GM18909 (cell line): ENCODE data around the gene OLIG1.

Experiments used
- ATAC-seq: cut with Tn5 transposase; IDR thresholded peaks from one replicate; pipeline ENCODE4 v1.9.1; 2021; ENCODE audit warnings: mild to moderate bottlenecking; ENCODE audit not compliant: unreplicated experiment, poor library complexity

Gene OLIG1

DNA sequence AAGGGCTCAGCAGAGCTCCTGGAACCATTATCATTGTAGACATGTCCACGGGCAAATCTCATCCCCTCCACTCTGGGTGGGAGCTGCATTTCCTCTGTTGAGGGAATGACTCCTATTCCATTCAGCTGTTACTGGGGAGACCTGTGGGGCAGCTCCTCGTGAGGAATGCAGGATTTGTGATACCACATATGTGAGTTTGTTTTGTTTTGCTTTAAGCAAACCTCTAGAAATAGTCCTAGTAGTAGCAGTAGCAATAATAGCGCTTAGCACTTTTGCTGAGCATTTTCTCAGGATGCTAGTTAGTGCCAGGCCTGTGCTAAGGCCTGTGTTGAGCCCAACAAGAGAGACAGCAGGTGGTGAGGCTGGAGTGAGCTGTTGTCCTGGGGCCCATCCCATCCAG, 10.8 kb downstream of the OLIG1 start:
- no peak for ATAC-seq

DNA sequence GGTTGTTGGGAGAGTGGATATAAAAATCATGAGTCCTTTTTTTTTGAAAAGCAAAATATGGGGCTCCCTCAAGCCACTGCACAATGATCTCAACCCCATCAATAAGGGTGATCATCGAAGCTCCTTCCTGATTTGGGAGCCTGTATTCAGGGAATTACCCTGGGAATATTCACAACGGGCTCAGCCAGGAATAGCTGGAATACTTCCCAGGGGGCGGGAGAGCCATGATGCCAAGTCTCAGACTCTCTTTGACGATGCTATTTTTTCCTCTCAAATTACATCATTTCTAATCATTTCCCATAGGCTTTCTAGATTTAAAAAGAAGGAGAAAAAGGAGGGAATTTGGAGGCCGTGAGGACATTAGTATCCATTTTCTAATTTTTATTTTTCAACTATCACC, 18.4 kb downstream of the OLIG1 start:
- ATAC-seq: no peak

DNA sequence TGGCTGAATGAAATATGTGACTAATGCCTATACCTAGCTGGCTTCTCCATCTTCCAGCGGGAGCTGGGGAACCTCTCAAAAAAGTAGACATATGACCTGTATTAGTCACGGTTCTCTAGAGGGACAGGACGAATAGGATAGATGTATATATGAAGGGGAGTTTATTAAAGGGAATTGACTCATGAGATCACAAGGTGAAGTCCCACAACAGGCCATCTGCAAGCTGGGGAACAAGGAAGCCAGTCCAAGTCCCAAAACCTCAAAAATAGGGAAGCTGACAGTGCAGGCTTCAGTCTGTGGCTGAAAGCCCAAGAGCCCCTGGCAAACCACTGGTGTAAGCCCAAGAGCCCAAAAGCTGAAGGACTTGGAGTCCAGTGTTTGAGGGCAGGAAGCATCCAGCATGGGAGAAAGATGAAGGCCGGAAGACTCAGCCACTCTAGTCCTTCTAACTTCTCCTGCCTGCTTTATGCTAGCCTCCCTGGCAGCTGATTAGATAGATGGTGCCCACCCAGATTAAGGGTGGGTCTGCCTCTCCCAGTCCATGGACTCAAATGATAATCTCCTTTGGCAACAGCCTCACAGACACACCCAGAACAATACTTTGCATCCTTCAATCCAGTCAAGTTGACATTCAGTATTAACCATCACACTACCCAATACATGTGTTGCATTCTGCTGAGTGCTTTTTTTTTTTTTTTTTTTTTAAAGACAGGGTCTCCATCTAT, 19.6 kb downstream of the OLIG1 start:
- ATAC-seq: no peak

DNA sequence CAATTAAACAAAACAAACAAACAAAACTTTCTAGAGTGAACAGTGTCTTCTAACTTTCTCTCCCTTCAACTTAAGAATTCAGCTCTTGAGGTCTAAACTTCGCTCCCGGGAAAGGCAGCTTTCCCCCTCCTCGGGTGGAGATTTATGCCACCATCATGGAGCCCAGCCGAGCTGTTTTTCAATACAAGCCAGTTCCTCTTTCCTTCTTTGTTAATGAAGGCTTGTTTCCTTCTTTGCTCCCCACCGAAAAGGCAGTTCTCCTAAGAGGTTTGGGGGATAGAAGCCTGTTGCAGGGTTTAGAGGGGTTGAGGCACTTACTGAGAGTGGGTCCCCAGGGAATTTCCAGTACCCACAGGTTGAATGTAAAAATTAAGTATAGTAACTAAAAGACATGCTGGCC, 26.5 kb downstream of the OLIG1 start:
- no peak for ATAC-seq

DNA sequence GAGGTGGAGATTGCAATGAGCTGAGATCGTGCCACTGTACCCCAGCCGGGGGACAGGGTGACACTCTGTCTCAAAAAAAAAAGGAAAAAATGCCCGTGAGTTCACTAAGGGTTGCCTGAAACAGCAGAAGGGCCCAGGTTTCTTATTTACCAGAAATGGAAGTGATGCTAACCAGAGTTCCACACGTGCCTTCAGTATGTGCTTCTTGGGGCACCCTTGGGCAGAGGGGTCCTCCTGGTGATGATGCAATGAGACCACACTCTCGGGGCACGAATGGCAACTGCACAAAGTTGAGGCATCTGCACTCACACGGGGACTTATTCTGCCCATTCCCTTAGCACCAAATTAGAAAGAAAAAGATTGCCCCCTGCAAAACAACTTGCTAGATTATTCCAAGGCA, 29.2 kb downstream of the OLIG1 start:
- ATAC-seq: no peak

DNA sequence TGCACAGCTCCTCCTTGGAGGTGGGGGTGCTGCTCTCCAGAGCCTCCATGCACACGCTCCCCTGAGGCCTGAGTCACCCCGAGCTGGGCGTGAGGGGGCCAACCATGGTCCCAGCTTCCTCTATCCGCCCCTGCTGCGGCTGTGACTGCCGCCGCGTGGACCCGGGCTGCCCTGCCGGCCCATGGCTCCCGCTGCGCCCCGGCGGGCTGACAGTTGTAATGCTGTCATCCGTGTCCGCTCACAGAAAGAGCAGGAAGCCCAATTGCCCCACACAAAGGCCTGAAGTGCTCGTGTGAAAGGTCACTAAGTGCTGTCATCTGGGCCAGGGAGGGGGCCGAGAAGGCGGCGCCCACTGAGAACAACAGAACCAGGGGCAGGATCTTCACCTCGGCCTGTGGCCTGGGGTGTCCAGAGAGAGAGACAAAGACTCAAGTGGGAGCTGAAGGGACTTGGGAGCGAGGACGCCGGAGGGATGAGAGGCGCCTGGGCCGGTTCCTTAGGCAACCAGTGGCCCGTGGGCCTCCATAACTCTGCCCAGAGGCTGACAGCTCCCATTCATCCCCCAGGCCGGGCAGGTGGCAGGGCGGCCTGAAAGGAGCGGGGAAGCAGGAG, 31.5 kb downstream of the OLIG1 start:
- no peak for ATAC-seq

DNA sequence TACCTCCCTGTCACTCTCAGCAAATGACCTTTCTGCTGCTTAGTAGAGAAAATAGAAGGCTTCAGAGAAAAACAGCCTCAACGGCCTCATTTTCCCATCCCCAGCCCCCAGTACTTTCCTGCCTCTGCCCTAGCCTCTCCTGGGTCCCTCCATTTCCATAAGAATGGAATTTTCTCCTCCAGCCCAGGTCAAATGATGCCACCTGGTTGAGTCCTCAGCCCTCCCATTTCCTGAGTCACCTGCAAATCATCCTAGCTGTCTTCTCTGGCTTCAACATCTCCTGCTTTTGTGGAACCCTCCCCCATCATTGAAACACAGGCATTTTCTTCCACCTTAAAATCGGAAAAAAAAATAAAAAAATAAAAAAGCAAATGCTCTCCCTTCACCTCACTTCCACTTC, 35.1 kb downstream of the OLIG1 start:
- no peak for ATAC-seq

DNA sequence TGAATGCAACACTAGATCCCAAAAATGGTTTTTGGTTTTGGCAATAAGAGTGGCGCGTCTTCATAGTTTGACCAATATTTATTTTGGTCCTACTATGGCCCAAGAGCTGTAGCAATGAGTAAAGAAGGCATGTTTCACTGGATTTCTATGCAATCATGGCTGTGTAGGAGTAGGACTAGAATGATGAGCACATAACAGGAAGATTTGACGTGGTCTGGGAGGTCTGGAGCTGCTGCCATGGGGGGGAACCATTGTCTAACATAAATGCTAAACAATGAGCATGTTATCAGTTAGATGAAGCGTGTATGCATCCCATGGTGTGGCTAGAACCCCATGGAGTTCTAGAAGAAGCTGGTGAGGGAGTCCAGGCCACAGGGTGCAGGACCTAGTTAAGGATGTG, 38.3 kb downstream of the OLIG1 start:
- ATAC-seq: no peak

DNA sequence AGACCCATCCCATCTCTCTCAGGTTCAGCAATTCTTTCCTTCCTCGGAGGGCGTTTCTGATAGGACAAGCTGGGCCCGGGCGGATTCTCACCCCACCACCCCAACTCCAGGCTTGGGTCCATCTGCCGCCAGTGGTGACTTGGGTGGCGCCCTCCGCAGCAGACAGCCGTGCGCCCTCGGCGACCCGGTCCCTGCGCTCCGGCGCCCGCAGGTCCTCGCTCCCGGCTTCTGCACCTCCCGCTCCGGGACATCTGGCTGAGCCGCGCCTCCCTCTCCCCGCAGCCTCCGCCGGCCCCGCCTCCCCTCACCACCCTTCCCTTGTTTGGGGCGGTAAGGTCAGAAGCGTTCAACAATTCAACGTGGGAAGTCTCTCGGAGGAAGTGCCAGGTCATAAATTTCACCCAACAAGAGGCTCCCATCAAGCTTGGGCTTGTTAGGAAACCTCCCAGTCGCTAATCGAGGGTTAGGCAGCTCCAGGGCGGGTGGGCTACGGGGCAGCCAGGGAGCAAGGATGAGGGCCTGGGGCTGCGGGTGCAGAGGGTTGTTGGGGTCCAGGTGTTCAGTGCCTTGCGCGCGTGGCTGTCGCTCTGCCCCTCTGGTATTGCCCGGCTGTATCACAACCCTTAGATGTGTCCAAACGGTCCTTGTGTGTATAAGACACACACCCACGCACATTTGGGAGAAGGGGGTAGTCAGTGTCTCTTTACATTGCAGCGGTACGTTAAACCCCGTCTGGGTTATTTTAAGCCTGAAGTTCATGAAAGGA, 39.8 kb downstream of the OLIG1 start:
- no peak for ATAC-seq

DNA sequence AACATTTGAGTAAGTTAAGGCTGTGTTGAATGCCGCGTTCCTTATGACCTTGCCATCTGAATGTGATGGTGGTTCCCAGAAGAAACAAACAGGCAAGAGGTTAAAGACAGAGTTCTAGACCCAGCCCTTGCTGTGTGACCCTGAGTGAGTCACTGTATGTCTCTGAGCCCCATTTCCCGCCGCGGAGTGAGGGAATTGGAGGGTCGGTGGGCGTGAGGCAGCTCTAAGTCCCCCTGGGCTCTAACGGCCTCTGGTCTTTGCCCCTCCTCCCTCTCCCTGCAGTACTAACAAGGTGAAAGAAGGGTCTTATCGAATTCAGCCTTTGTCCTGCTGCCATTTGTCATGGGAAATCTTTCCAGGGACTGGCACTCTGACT, 40.4 kb downstream of the OLIG1 start:
- no peak for ATAC-seq

DNA sequence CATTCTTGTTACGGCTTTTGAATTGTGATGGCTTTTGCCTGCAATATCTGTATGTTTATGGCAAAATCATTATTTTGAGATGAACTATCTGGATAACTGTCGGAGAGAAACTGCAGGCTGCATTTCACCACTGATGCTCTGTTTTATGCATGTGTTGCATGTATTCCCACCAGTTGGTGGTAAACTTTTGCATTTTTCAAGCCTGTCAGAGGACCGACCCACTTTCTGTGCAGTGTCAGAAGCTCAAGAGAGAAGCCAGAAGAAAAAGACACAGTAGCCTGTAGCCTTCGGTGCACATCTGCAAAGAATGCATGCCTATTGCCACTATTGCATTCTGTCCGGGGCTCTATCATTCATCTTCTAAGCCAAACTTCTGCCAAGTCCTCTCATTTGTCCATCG, 41.6 kb downstream of the OLIG1 start:
- ATAC-seq: no peak

DNA sequence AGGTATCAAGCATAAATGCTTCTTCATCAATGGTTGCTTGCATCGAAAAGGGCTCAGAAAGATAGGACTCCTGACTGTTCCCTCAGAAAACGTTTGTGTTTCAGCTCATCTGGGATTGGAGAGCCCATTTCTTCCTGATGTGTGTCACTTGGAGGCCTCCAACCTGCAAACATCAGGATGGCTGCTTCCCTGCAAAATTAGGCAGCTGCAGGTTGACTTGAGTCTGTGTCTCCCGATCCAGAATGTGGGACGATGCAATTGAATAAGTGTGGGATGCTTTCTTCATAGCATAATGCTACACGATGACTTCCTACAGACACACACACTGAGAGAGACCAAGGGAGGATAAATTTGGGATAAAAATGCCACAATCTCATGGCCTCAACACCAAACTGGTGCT, 42.2 kb downstream of the OLIG1 start:
- ATAC-seq: no peak

DNA sequence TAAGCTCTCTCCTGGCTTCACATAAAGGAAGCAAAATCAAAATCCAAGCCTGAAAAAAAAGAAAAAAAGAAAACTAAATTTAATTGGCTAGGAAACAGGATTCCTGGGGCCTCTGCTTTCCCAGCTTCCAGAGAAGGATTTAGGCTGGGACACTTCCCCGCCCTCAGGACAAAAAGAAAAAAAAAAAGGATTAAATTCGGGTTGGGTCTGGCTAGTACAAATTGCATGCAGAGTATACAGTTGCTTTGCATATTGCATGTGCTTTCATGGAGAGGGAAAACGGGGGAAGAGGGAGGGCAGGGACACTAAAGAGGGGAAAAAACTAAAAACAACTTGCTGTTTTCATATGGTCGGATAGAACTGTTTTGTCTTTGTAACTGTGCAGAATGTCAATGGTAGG, 42.7 kb downstream of the OLIG1 start:
- no peak for ATAC-seq

DNA sequence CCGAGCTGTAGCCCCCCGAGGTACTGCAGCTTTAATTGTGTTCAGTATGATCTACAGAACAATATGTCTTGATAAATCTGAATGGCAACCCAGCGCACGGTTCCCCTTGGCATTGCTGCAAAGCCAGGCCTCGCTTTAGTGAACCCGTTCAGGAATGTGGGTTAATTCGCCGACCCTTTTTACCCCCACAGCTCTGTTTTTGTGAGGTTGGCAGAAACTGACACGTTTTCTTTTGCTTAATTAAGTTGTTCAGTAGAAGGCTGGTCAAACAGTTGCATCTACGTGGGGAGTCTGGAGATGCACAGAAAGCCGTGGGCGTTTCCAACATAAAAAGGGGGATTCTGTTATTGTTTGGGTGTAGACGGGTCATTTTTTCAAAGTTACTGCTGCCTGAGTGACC, 43.2 kb downstream of the OLIG1 start:
- ATAC-seq: no peak

DNA sequence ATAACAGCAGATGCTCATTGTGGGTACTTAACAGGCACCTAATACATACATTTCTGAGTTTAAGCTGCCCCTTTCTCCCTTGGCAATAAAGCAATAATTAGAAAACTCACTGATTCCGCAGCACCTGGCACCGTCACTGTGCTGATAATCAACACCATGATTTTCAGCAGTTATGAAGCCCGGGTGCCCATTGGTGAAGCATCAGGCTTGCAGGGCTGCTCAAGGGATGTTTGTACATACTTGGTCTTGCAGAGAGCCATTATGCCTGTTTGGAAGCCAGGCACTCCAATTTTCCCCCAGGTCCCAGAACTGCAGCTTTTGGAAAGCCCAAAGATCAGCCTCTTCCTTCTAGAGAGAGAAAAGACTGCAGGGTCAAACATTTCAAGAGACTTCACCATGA, 44.3 kb downstream of the OLIG1 start:
- no peak for ATAC-seq

DNA sequence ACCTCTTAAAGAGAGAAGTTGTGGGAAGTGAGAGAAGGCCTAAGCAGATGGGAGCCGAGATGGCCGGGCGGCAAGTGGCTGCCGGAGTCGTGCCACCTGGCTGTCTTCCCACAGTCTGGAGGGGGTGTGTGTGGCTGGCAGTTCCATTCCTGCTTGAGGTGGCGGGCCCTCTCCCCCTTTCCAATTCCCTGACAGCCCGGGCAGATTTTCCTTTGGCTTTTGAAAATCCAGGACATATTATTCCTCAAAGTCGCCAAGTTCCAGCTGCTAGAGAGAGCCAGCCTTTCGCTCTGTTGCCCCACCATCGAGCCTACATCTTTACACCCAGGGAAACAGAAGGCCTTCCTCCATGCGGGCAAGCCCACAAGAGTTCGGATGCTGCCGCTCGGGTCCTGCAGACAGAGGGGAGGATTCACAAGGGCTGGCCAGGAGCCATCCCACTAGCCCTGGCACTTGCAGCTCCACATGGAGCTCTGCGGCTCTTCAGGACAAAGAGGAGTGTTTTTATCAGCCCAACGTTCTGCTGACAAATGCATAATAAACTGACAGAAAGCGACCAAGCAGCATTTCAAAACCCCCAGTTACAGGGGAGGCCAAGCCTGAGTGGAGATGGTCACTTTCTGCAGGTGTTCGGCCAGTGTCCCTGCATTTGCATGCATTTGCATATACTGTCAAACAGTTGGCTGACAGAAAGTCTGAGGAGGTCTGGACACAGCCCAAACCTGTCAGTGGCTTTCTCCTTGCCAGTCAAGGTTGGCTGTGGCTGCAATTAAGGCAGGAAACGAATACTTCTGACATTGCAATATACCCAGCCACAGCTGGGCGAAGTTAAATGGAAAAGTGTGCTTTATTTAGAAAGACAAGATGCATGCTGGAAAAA, 45.9 kb downstream of the OLIG1 start:
- ATAC-seq: no peak

DNA sequence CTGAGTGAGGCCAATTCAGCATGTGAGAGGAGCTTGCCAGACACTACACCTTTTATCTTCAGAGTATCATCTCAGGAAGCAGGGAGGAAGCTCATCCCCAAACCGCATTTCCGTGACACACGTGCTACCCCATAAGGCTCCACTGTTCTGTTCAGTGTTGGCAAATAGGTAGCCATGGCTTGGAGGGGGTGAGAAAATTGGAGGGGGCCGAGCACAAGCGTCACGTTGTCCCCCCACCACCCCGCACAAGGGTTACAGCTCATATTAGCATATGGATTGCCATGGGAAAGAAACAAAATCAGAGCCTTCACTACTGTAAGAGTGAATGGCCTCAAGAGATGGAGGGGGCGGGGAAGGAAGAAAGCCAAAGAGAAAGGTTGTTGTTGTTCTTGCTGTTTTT, 46.7 kb downstream of the OLIG1 start:
- ATAC-seq: no peak

DNA sequence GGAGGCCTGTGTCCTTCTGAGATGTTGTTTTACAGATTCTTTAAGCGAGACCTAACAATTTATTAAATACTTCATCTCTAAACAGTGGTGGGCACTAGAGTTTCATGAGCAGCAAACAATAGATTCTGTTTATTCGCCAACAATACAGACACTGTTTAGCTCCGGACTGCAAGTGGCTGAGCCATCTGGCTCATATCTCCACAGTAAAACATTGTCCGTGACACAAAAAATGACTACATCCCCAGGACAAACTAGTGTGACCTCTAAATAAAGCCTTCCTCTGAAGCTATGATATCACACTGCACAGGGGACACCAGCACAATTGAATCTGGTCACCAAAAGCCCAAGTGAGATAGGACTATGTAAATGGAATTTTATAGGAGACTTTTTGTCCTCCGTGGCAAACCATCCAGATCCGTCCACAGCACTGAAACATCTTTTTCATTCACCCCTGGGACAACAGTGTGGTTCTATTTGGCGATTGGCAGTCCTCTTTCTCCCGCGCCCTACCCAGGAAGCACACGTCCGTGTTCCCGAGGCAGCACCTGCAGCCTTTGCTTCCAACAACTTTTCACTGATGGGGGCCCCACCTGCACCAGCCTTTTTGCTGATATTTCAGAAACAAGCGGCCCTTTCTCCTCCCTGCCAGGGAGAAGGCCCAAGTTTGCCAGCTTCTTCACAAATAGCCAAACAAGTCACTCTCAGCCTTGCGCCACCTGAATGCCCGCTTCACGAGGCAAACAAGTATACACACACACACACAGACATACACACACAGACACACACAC, 47.4 kb downstream of the OLIG1 start:
- ATAC-seq: no peak
